H9 (cell line): ENCODE data around the gene SCFD2. TPM values are rescaled to one million over a fixed set of nuclear protein-coding genes. Genes with fewer than 3 reads are reported as not detected.

Source experiments
- DNase-seq: peaks from one replicate; pipeline ENCODE4 v3.0.0-alpha.2; 2017
- H2AFZ ChIP-seq: one replicate; pipeline ENCODE4 v1.6.1; 2013; ENCODE audit warnings: mild to moderate bottlenecking, low read length, control low read depth, moderate library complexity
- H2AK5ac ChIP-seq: 2 replicates; pipeline ENCODE4 v1.6.1; 2013; ENCODE audit warnings: low read length, control low read depth, mixed read lengths; ENCODE audit not compliant: insufficient read length
- H2BK120ac ChIP-seq: one replicate; pipeline ENCODE4 v1.6.1; 2013; ENCODE audit warnings: low read depth, mild to moderate bottlenecking, low read length, control low read depth, inconsistent platforms; ENCODE audit not compliant: poor library complexity, severe bottlenecking
- H2BK12ac ChIP-seq: 2 replicates; pipeline ENCODE4 v1.6.1; 2013; ENCODE audit warnings: low read length, control low read depth, mixed read lengths, low read depth; ENCODE audit not compliant: insufficient read length
- H2BK15ac ChIP-seq: 2 replicates; pipeline ENCODE4 v1.6.1; 2013; ENCODE audit warnings: low read depth, low read length, control low read depth
- H2BK20ac ChIP-seq: one replicate; pipeline ENCODE4 v1.6.1; 2013; ENCODE audit warnings: low read depth, mild to moderate bottlenecking, low read length, control low read depth, inconsistent platforms; ENCODE audit not compliant: poor library complexity, severe bottlenecking
- H2BK5ac ChIP-seq: 2 replicates; pipeline ENCODE4 v1.6.1; 2013; ENCODE audit warnings: low read length, control low read depth, mixed read lengths; ENCODE audit not compliant: insufficient read length
- H3K14ac ChIP-seq: 2 replicates; pipeline ENCODE4 v1.6.1; 2013; ENCODE audit warnings: low read length, control low read depth; ENCODE audit not compliant: insufficient read depth
- H3K18ac ChIP-seq: 2 replicates; pipeline ENCODE4 v1.6.1; 2013; ENCODE audit warnings: low read depth, mild to moderate bottlenecking, mixed read lengths, low read length, control low read depth; ENCODE audit not compliant: insufficient read length
- H3K23ac ChIP-seq: 2 replicates; pipeline ENCODE4 v1.6.1; 2013; ENCODE audit warnings: low read length, control low read depth, mixed read lengths, low read depth; ENCODE audit not compliant: insufficient read length
- H3K23me2 ChIP-seq: 2 replicates; pipeline ENCODE4 v1.6.1; 2013; ENCODE audit warnings: low read depth, mild to moderate bottlenecking, mixed read lengths, low read length, control low read depth; ENCODE audit not compliant: insufficient read length, poor library complexity, severe bottlenecking
- H3K27ac ChIP-seq: 2 replicates; pipeline ENCODE4 v1.5.1; 2013; ENCODE audit warnings: low read length, control low read depth, mixed read lengths, low read depth; ENCODE audit not compliant: insufficient read length
- H3K27me3 ChIP-seq: 2 replicates; pipeline ENCODE4 v1.6.1; 2013; ENCODE audit warnings: low read length, control low read depth, inconsistent platforms; ENCODE audit not compliant: insufficient read depth
- H3K4ac ChIP-seq: 2 replicates; pipeline ENCODE4 v1.6.1; 2013; ENCODE audit warnings: low read depth, mild to moderate bottlenecking, control low read depth, inconsistent platforms, low read length, moderate library complexity
- H3K4me1 ChIP-seq: 2 replicates; pipeline ENCODE4 v1.6.1; 2013; ENCODE audit warnings: low read length, control low read depth, inconsistent platforms; ENCODE audit not compliant: insufficient read depth
- H3K4me2 ChIP-seq: 2 replicates; pipeline ENCODE4 v1.6.1; 2013; ENCODE audit warnings: low read length, control low read depth, mixed read lengths; ENCODE audit not compliant: insufficient read length, insufficient read depth
- H3K56ac ChIP-seq: 2 replicates; pipeline ENCODE4 v1.6.1; 2013; ENCODE audit warnings: low read depth, mild to moderate bottlenecking, mixed read lengths, low read length, control low read depth; ENCODE audit not compliant: insufficient read length
- H3K79me1 ChIP-seq: 2 replicates; pipeline ENCODE4 v1.6.1; 2013; ENCODE audit warnings: low read depth, mild to moderate bottlenecking, moderate library complexity, low read length, control low read depth, inconsistent platforms; ENCODE audit not compliant: insufficient read depth, poor library complexity, severe bottlenecking
- H3K79me2 ChIP-seq: 2 replicates; pipeline ENCODE4 v1.6.1; 2013; ENCODE audit warnings: low read length, control low read depth, inconsistent platforms; ENCODE audit not compliant: insufficient read depth
- H3K9ac ChIP-seq: 2 replicates; pipeline ENCODE4 v1.6.1; 2013; ENCODE audit warnings: low read length, control low read depth, mixed read lengths; ENCODE audit not compliant: insufficient read length; ENCODE audit errors: extremely low read depth
- H3K9me3 ChIP-seq: one replicate; pipeline ENCODE4 v1.6.1; 2013; ENCODE audit warnings: low read depth, low read length, inconsistent platforms; ENCODE audit not compliant: control insufficient read depth
- H3T11ph ChIP-seq: one replicate; pipeline ENCODE4 v1.6.1; 2013; ENCODE audit warnings: mild to moderate bottlenecking, low read length, control low read depth, inconsistent platforms
- H4K20me1 ChIP-seq: one replicate; pipeline ENCODE4 v1.6.1; 2013; ENCODE audit not compliant: control insufficient read depth, insufficient read length, insufficient read depth
- H4K5ac ChIP-seq: 2 replicates; pipeline ENCODE4 v1.6.1; 2013; ENCODE audit warnings: low read depth, mild to moderate bottlenecking, mixed read lengths, low read length, control low read depth; ENCODE audit not compliant: insufficient read length
- H4K8ac ChIP-seq: replicated peaks from 2 replicates; pipeline ENCODE4 v1.6.1; 2013; ENCODE audit warnings: low read length, control low read depth, mixed read lengths, low read depth; ENCODE audit not compliant: insufficient read length
- H4K91ac ChIP-seq: 2 replicates; pipeline ENCODE4 v1.6.1; 2013; ENCODE audit warnings: low read depth, mild to moderate bottlenecking, moderate library complexity, mixed read lengths, low read length, control low read depth; ENCODE audit not compliant: insufficient read length
- H3K27ac Mint-ChIP-seq, 3 experiments: 2 replicates in 2 of 3; 3 replicates in 1 of 3; pipeline ENCODE4 v1.8.0; 2020 to 2021; ENCODE audit warnings: mixed read lengths in 3 of 3, mild to moderate bottlenecking in 1 of 3, moderate library complexity in 1 of 3
- H3K27me3 Mint-ChIP-seq: 2 replicates; pipeline ENCODE4 v1.8.0; 2021; ENCODE audit warnings: low read depth, mild to moderate bottlenecking, moderate library complexity, mixed read lengths
- H3K36me3 Mint-ChIP-seq, 3 experiments: 2 replicates in 2 of 3; 3 replicates in 1 of 3; pipeline ENCODE4 v1.8.0; 2020 to 2021; ENCODE audit warnings: low read depth in 3 of 3, mixed read lengths in 3 of 3; ENCODE audit not compliant: insufficient read depth in 1 of 3
- H3K4me1 Mint-ChIP-seq, 2 experiments: 2 replicates each; pipeline ENCODE4 v1.8.0; 2020; ENCODE audit warnings: mixed read lengths in 2 of 2
- H3K4me3 Mint-ChIP-seq, 2 experiments: 2 replicates in 1 of 2; 3 replicates in 1 of 2; pipeline ENCODE4 v1.8.0; 2020 to 2021; ENCODE audit warnings: mild to moderate bottlenecking in 2 of 2, mixed read lengths in 2 of 2, moderate library complexity in 1 of 2
- H3K9me3 Mint-ChIP-seq, 2 experiments: 2 replicates in 1 of 2; 3 replicates in 1 of 2; pipeline ENCODE4 v1.8.0; 2020; ENCODE audit warnings: mild to moderate bottlenecking in 2 of 2, mixed read lengths in 2 of 2, moderate library complexity in 1 of 2
- CTCF ChIP-seq: fragments of 200-600 bp; sonication (generic); conservative IDR thresholded peaks from 3 replicates; pipeline ENCODE4 v1.8.0; 2021; ENCODE audit warnings: antibody characterized with exemption, mild to moderate bottlenecking
- WGBS: extraction: QIAGEN DNeasy Blood & Tissue Kit; methylation state at CpG from one replicate; pipeline ENCODE4 v1.1.7; 2013; ENCODE audit warnings: missing lambda C conversion rate, low lambda C conversion rate, mixed read lengths; ENCODE audit not compliant: insufficient read length; ENCODE audit errors: extremely low coverage; 5-methylcytosine and 5-hydroxymethylcytosine counted together
- total RNA-seq: library from RNA; stranded (reverse); gene quantifications from 2 replicates; pipeline ENCODE4 v1.2.1, GENCODE V29; 2021

SCFD2 gene
- total RNA-seq, 1 experiment from 2014 or later, result 10.1 TPM

GRCh38 chr4:53016099-53016820 lies 349.6 kb downstream of the SCFD2 start:
- DNase-seq, result no peak
- Mint-ChIP-seq H3K36me3 (no peaks in the 10 kb centered on the region), H3K4me1 (peaks cover 2 to 11% of the 10 kb centered on the region in 2 experiments; a peak in 2 of 4 replicates), H3K27ac (no peak overlapping the region), H3K4me3 (no peak overlapping the region), H3K27me3 (no peaks in the 10 kb centered on the region), H3K9me3 (no peaks in the 10 kb centered on the region)
- H2BK20ac ChIP-seq, result no peak overlapping the region
- no peak overlapping the region for H2AK5ac ChIP-seq
- no peaks in the 10 kb centered on the region for H3K27me3 ChIP-seq
- no peak overlapping the region for H3K56ac ChIP-seq
- no peak overlapping the region for H3K9ac ChIP-seq
- no peak overlapping the region for H2BK5ac ChIP-seq
- no peak overlapping the region for H2BK120ac ChIP-seq
- no peak overlapping the region for H4K8ac ChIP-seq
- H2AFZ ChIP-seq, result no peak overlapping the region
- no peak overlapping the region for H2BK12ac ChIP-seq
- H3K23me2 ChIP-seq, result no peaks in the 10 kb centered on the region
- no peak overlapping the region for H2BK15ac ChIP-seq
- no peak overlapping the region for H3T11ph ChIP-seq
- no peak overlapping the region for H3K18ac ChIP-seq
- H3K9me3 ChIP-seq, result no peaks in the 10 kb centered on the region
- WGBS, result no CpG with 5 or more reads among the region's 5 CpGs
- no peak overlapping the region for H4K91ac ChIP-seq
- H4K20me1 ChIP-seq, result no peaks in the 10 kb centered on the region
- H4K5ac ChIP-seq, result no peak overlapping the region
- H3K27ac ChIP-seq, result no peak overlapping the region
- H3K79me1 ChIP-seq, result no peaks in the 10 kb centered on the region
- H3K23ac ChIP-seq, result no peak overlapping the region
- no peak overlapping the region for H3K4ac ChIP-seq
- no peaks in the 10 kb centered on the region for H3K4me1 ChIP-seq
- H3K79me2 ChIP-seq, result no peaks in the 10 kb centered on the region
- no peak overlapping the region for H3K4me2 ChIP-seq
- no peak for TF ChIP-seq CTCF
- H3K14ac ChIP-seq, result no peak overlapping the region
